HG02840 (cell line): ENCODE measurements around the gene FAM53A.

Experiments used
- ATAC-seq: cut with Tn5 transposase; IDR thresholded peaks from one replicate; pipeline ENCODE4 v1.9.1; 2021; ENCODE audit warnings: mild to moderate bottlenecking, moderate library complexity, moderate number of reproducible peaks; ENCODE audit not compliant: unreplicated experiment, low FRiP score

The FAM53A gene

DNA sequence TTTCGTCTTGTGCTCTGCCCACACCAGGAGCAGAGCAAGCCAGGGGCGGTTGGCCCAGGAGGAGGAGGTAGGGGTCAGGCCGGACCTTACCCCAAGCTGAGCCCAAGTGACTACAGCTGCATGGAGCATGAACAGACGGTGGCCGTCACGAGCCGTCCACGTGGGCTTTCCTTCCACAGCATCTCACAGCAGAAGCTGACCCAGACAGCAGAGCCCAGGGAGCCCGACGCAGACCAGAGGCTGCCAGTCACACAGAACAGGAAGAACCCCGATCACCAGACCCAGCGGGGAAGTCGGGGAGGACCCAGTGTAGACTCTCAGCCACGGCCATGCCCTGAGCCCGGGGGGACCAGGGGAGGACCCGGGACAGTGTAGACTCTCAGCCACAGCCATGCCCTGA, 58.0 kb downstream of the FAM53A start:
- ATAC-seq, result no peak

DNA sequence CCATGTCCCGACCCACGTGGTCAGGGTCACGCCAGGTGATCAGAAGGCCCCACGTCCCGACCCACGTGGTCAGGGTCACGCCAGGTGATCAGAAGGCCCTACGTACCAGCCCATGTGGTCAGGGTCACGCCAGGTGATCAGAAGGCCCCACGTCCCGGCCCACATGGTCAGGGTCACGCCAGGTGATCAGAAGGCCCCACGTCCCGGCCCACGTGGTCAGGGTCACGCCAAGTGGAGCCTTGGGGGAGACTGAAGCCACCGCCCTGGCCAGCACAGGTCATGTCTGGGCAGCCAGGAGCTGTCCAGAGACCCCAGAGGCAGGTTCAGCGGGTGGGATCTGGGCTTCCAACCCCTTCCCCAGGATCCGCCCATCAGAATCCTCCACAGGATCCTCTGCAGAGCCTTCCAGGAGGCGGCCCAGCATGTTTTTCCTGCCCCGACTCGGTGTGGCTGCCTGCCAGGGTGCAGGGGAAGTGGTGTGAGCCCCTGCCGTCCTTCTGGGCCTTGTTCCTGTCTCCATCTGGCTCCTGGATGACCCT, 58.4 kb downstream of the FAM53A start:
- ATAC-seq, result no peak

DNA sequence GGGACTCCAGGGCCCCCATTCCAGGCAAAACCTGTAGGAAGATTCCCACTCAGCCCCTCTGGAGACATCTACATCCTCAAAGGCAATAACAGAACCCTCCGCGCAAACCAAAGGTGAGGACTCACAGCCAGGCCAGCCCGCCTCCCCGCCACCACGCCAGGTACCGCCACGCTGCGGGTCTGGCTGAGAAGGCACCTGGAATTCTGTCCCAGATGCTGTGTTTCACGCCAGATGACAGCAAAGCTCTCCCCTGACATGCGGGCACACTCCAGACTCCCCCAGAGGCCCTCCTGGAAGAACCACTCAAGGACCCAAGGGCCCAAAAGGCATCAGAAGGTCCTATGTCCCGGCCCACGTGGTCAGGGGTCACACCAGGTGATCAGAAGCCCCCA, 59.6 kb downstream of the FAM53A start:
- ATAC-seq, result no peak

DNA sequence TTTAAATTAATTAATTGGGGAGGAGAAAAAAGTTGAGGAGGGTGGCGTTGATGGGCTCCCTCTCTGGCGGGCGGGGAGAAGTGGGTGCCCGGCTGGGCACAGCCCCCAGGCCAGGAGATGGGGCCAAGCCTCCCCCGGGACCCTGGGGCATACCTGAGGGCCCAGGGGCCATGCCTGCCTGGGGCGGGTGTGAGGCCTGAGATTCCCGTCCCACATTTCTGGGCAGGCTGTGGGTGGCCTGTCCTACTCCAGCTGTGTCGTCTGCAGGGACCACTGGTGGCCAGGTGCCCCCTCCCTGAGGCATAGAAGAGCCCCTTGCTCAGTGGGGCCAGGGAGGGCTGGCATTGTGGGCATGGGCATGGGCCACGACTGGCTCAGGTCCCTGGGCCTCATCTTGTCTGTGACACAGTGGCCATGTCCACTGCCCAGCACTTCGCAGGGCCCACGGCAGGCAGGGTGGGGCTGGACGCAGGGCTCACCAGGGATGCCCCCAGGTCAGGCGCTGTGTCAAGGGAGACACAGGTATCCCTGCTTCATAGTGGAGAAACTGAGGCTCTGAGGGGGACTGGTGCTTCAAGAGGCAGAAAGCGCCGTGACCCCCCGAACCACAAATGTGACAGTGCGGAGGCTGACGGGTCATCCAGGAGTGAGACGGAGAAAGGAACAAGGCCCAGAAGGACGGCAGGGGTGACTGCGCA, 60.1 kb downstream of the FAM53A start:
- ATAC-seq, result no peak

DNA sequence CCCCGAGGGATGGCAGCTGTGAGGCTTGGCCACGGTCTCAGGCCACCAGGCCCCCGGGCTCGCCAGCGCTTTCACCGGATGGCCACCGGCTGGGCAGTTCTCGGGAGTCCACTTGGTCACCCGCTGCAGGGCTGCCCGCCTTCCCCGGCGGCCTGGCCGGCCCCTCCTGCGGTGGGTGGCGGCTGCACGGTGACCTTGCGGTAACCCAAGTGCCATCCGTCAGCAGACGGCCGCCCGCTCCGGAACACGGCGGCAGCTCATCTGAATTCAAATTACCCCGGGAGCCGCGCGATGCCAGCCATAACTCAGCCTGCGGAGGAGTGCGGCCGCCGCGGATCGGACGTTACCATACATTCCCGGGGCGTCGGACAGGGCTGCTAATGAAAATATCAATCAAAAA, 60.7 kb downstream of the FAM53A start:
- no peak for ATAC-seq

- no peak for ATAC-seq
These were observed 61.2 kb downstream of the FAM53A start for GRCh38 chr4:1622956-1623355.

DNA sequence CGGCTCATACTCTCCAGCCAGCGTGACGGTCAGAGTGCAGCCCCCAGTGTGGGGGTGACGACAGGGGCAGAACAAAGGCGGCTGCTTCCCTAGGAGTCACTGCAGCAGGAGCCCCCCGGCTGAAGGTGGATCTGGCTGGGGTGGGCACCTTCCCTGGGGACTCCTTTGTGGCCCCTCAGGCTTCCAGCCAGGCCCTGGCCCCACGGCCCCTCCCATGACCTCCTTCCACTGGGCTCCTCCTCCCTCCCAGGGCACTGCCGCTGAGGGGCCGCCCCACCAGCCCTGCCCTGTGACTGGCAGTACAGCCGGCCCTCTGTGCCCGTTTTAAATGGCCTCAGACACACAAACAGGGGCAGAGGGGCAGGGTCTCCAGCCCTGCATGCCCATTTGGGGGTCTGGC, 61.9 kb downstream of the FAM53A start:
- no peak for ATAC-seq

GRCh38 chr4:1621526-1621925, 62.6 kb downstream of the FAM53A start:
- ATAC-seq, result no peak

- no peak for ATAC-seq
These were observed 64.9 kb downstream of the FAM53A start for GRCh38 chr4:1619151-1619672.

DNA sequence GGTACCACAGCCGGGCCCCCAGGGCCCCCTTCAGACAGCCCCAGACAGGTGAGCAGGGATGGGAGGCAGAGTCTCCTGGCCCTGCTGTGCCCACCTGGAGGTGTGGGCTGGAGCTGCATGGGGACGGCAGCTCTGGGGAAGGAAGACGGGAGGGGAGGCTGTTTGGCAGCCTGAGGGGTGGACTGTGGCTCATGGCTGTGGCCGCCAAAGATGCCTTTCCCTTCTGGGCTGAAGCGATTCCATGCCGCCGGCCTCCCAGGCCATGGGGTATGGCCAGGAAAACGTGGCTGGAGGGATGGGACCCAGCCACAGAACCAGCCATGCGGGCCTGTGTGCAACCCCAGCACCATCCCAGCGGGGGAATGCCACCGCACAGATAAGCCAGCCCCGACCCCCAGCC, 65.7 kb downstream of the FAM53A start:
- no peak for ATAC-seq

- no peak for ATAC-seq
These were observed 67.6 kb downstream of the FAM53A start for GRCh38 chr4:1616557-1616930.

GRCh38 chr4:1615786-1616556, 68.1 kb downstream of the FAM53A start:
- ATAC-seq, result no peak

- no peak for ATAC-seq
These were observed 69.1 kb downstream of the FAM53A start for GRCh38 chr4:1614854-1615595.

GRCh38 chr4:1614502-1614853, 69.6 kb downstream of the FAM53A start:
- ATAC-seq, result no peak

- ATAC-seq, result no peak
These were observed 70.1 kb downstream of the FAM53A start for GRCh38 chr4:1614049-1614448.

- ATAC-seq, result no peak
These were observed 71.0 kb downstream of the FAM53A start for GRCh38 chr4:1613099-1613495.

GRCh38 chr4:1612278-1613098, 71.6 kb downstream of the FAM53A start:
- no peak for ATAC-seq

- ATAC-seq, result no peak
These were observed 72.6 kb downstream of the FAM53A start for GRCh38 chr4:1611501-1611870.

- ATAC-seq, result no peak
These were observed 73.2 kb downstream of the FAM53A start for GRCh38 chr4:1610791-1611500.
